ENCODE measurements around the gene CRLF3. TPM values are rescaled to one million over a fixed set of nuclear protein-coding genes. Genes with fewer than 3 reads are reported as not detected.

The CRLF3 gene
- total RNA-seq, 1 experiment from 2014 or later = 28.6 TPM

DNA sequence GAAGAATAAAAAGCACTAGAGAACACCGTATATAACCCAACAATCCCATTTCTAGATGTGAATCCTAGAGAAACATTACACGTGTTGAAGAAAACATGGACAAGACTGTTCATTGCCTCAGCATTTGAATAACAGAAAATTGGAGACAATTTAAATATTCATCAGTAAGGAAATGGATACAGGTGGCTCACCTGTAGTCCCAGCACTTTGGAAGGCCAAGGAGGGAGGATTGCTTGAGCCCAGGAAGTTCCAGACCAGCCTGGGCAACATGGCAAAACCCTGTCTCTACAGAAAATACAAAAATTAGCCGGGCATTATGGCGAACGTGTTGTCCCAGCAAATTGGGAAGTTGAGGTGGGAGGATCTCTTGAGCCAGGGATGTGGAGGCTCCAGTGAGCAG is 4.5 kb upstream of the CRLF3 start:
- Histone ChIP-seq H3K4me3 (ENCODE audit: low read depth in 2 of 2, low read length in 2 of 2) (no peak overlapping the region), H3K4me1 (ENCODE audit: control insufficient read depth, insufficient read depth, low read length) (peaks cover 18% of the 10 kb centered on the region), H3K27ac (ENCODE audit: low read length) (no peak overlapping the region), H3K9me3 (ENCODE audit: control insufficient read depth, insufficient read depth, low read depth, low read length) (no peaks in the 10 kb centered on the region), H3K27me3 (ENCODE audit: control insufficient read depth, insufficient read depth, low read length) (no peaks in the 10 kb centered on the region), H3K36me3 (ENCODE audit: control insufficient read depth, insufficient read depth, low read length) (no peaks in the 10 kb centered on the region; the same call in 1 of the 2 replicates)
- DNase-seq (ENCODE audit: low read depth, low spot score) (no peak), ATAC-seq (no peak)
- no TSS peak for BruUV-seq (replicated peaks)
- ChIA-PET POLR2A (no interaction called here), CTCF (no interaction called here)
- in situ Hi-C loops (cut with HindIII; ENCODE audit: low pct_unique_long_range_greater_than_20kb, low sequenced_read_pairs) (no loop called here), intact Hi-C loops (cut with micrococcal nuclease; ENCODE audit: unreplicated experiment) (no loop called here)
- TF ChIP-seq, protein P1, sequence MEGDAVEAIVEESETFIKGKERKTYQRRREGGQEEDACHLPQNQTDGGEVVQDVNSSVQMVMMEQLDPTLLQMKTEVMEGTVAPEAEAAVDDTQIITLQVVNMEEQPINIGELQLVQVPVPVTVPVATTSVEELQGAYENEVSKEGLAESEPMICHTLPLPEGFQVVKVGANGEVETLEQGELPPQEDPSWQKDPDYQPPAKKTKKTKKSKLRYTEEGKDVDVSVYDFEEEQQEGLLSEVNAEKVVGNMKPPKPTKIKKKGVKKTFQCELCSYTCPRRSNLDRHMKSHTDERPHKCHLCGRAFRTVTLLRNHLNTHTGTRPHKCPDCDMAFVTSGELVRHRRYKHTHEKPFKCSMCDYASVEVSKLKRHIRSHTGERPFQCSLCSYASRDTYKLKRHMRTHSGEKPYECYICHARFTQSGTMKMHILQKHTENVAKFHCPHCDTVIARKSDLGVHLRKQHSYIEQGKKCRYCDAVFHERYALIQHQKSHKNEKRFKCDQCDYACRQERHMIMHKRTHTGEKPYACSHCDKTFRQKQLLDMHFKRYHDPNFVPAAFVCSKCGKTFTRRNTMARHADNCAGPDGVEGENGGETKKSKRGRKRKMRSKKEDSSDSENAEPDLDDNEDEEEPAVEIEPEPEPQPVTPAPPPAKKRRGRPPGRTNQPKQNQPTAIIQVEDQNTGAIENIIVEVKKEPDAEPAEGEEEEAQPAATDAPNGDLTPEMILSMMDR (IDR thresholded peaks at IDR 0.05) = no peak
- TF ChIP-seq TCF7L2 (IDR thresholded peaks at IDR 0.05; ENCODE audit: low read depth, low read length) (no peak), POLR2AphosphoS5 (IDR thresholded peaks at IDR 0.05; ENCODE audit: low read depth, low read length) (no peak), SIN3A (IDR thresholded peaks at IDR 0.05; ENCODE audit: borderline replicate concordance, insufficient read depth, low read depth, low read length) (no peak)
- TF ChIP-seq, protein P2, sequence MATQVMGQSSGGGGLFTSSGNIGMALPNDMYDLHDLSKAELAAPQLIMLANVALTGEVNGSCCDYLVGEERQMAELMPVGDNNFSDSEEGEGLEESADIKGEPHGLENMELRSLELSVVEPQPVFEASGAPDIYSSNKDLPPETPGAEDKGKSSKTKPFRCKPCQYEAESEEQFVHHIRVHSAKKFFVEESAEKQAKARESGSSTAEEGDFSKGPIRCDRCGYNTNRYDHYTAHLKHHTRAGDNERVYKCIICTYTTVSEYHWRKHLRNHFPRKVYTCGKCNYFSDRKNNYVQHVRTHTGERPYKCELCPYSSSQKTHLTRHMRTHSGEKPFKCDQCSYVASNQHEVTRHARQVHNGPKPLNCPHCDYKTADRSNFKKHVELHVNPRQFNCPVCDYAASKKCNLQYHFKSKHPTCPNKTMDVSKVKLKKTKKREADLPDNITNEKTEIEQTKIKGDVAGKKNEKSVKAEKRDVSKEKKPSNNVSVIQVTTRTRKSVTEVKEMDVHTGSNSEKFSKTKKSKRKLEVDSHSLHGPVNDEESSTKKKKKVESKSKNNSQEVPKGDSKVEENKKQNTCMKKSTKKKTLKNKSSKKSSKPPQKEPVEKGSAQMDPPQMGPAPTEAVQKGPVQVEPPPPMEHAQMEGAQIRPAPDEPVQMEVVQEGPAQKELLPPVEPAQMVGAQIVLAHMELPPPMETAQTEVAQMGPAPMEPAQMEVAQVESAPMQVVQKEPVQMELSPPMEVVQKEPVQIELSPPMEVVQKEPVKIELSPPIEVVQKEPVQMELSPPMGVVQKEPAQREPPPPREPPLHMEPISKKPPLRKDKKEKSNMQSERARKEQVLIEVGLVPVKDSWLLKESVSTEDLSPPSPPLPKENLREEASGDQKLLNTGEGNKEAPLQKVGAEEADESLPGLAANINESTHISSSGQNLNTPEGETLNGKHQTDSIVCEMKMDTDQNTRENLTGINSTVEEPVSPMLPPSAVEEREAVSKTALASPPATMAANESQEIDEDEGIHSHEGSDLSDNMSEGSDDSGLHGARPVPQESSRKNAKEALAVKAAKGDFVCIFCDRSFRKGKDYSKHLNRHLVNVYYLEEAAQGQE (IDR thresholded peaks at IDR 0.05; ENCODE audit: insufficient read depth in 1 of 2, low read depth in 2 of 2, low read length in 1 of 2) = no peak

DNA sequence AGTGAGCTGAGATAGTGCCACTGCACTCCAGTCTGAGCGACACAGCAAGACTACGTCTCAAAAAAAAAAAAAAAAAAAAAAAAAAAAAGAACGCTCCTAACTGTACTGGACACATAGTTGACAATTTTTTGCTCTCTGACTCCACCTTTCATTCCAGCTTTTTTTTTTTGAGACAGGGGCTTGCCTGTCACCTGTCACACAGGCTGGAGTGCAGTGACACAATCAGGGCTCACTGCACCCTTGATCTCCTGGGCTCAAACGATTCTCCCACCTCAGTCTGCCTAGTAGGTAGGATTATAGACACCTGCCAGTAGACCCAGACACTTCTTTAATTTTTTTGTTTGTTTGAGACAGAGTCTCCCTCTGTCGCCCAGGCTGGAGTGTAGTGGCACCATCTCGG is 2.6 kb upstream of the CRLF3 start:
- H3K27ac ChIP-seq (ENCODE audit: low read length) = no peak overlapping the region
- H3K4me1 ChIP-seq (ENCODE audit: control insufficient read depth, insufficient read depth, low read length) = peaks cover 20% of the 10 kb centered on the region
- no peak overlapping the region for H3K4me3 ChIP-seq (ENCODE audit: low read depth in 2 of 2, low read length in 2 of 2)
- no TSS peak for BruUV-seq (replicated peaks)
- no peaks in the 10 kb centered on the region for H3K9me3 ChIP-seq (ENCODE audit: control insufficient read depth, insufficient read depth, low read depth, low read length)
- DNase-seq (ENCODE audit: low read depth, low spot score) (no peak), ATAC-seq (no peak)
- no peak for TF ChIP-seq SIN3A (IDR thresholded peaks at IDR 0.05; ENCODE audit: borderline replicate concordance, insufficient read depth, low read depth, low read length)
- TF ChIP-seq POLR2AphosphoS5 (IDR thresholded peaks at IDR 0.05; ENCODE audit: low read depth, low read length) = no peak
- no peak for TF ChIP-seq TCF7L2 (IDR thresholded peaks at IDR 0.05; ENCODE audit: low read depth, low read length)
- TF ChIP-seq, protein P2 (IDR thresholded peaks at IDR 0.05; ENCODE audit: insufficient read depth in 1 of 2, low read depth in 2 of 2, low read length in 1 of 2) = no peak
- TF ChIP-seq, protein P1 (IDR thresholded peaks at IDR 0.05) = no peak
- ChIA-PET CTCF (no interaction called here), POLR2A (no interaction called here)
- H3K36me3 ChIP-seq (ENCODE audit: control insufficient read depth, insufficient read depth, low read length) = no peaks in the 10 kb centered on the region; the same call in 1 of the 2 replicates
- in situ Hi-C loops (cut with HindIII; ENCODE audit: low pct_unique_long_range_greater_than_20kb, low sequenced_read_pairs) (no loop called here), intact Hi-C loops (cut with micrococcal nuclease; ENCODE audit: unreplicated experiment) (no loop called here)
- H3K27me3 ChIP-seq (ENCODE audit: control insufficient read depth, insufficient read depth, low read length) = no peaks in the 10 kb centered on the region

Data from Panc1 (cell line).